Upper lobe of left lung (tissue), 4 donors: ENCODE data around the gene CCNY.
A peak's percentile ranks its signal among the peaks of the same experiment; 100 is the strongest.

ENCODE experiments used
- CTCF ChIP-seq, 6 experiments: fragments of 450-650 bp in 4 of 6; fragments of 200-600 bp in 2 of 6; sonication (generic) in 2 of 6; IDR thresholded peaks; one replicate each; pipeline ENCODE4 v1.5.1; 2016 to 2019; ENCODE audit warnings: antibody characterized with exemption in 6 of 6
- EP300 ChIP-seq, 4 donors: sonication (generic); formaldehyde crosslinking; IDR thresholded peaks; one replicate each; pipeline ENCODE4 v1.5.1; 2017; ENCODE audit warnings: antibody characterized with exemption in 4 of 4, control low read depth in 2 of 4
- POLR2A ChIP-seq, 4 donors: fragments of 450-650 bp; IDR thresholded peaks; one replicate each; pipeline ENCODE4 v1.5.1; 2016 to 2017; ENCODE audit warnings: antibody characterized with exemption in 4 of 4, mild to moderate bottlenecking in 2 of 4
- POLR2AphosphoS5 ChIP-seq, 2 donors: sonication (generic); formaldehyde crosslinking; IDR thresholded peaks; one replicate each; pipeline ENCODE4 v1.5.1; 2017; ENCODE audit warnings: antibody characterized with exemption in 2 of 2

- TF ChIP-seq CTCF (IDR thresholded peaks at IDR 0.05) (no peak), POLR2AphosphoS5 (IDR thresholded peaks at IDR 0.05) (peak in 1 of 2 donors; percentile 3), EP300 (IDR thresholded peaks at IDR 0.05) (no peak), POLR2A (IDR thresholded peaks at IDR 0.05) (no peak)
These were observed 150.1 kb downstream of the CCNY start for GRCh38 chr10:35486297-35486990.
